ENCODE data around the gene MYRFL.
"Not testable (repeated sequence)": the region's sequence is repeated elsewhere in the genome, so short reads cannot be mapped to it uniquely, and the experiment has no call there.

The MYRFL gene

GRCh38 chr12:69843608-69844007 is 18.6 kb downstream of the MYRFL start:
- H3K4me3 ChIP-seq (ENCODE audit: low read depth, low read length) = no peak overlapping the region
- TF ChIP-seq CTCF (IDR thresholded peaks at IDR 0.05; ENCODE audit: borderline replicate concordance, insufficient read depth, low read depth, low read length) = no peak

- no peak overlapping the region for H3K4me3 ChIP-seq (ENCODE audit: low read depth, low read length)
- no peak for TF ChIP-seq CTCF (IDR thresholded peaks at IDR 0.05; ENCODE audit: borderline replicate concordance, insufficient read depth, low read depth, low read length)
These were observed 19.4 kb downstream of the MYRFL start for GRCh38 chr12:69844416-69844815.

GRCh38 chr12:69844836-69845235 is 19.8 kb downstream of the MYRFL start:
- no peak overlapping the region for H3K4me3 ChIP-seq (ENCODE audit: low read depth, low read length)
- no peak for TF ChIP-seq CTCF (IDR thresholded peaks at IDR 0.05; ENCODE audit: borderline replicate concordance, insufficient read depth, low read depth, low read length)

GRCh38 chr12:69846976-69847375 is 21.9 kb downstream of the MYRFL start:
- H3K4me3 ChIP-seq (ENCODE audit: low read depth, low read length) = no peak overlapping the region
- TF ChIP-seq CTCF (IDR thresholded peaks at IDR 0.05; ENCODE audit: borderline replicate concordance, insufficient read depth, low read depth, low read length) = no peak

- no peak overlapping the region for H3K4me3 ChIP-seq (ENCODE audit: low read depth, low read length)
- TF ChIP-seq CTCF (IDR thresholded peaks at IDR 0.05; ENCODE audit: borderline replicate concordance, insufficient read depth, low read depth, low read length) = no peak
These were observed 26.9 kb downstream of the MYRFL start for GRCh38 chr12:69851976-69852375.

GRCh38 chr12:69853176-69853961 is 28.3 kb downstream of the MYRFL start:
- H3K4me3 ChIP-seq (ENCODE audit: low read depth, low read length) = not testable (repeated sequence)

- H3K4me3 ChIP-seq (ENCODE audit: low read depth, low read length) = no peak overlapping the region
- TF ChIP-seq CTCF (IDR thresholded peaks at IDR 0.05; ENCODE audit: borderline replicate concordance, insufficient read depth, low read depth, low read length) = no peak
These were observed 41.7 kb downstream of the MYRFL start for GRCh38 chr12:69866698-69867097.
